OCI-LY7 (cell line): ENCODE data around the gene HLCS. TPM values are rescaled to one million over a fixed set of nuclear protein-coding genes. Genes with fewer than 3 reads are reported as not detected.

Experiments used
- BruUV-seq: library from RNA; stranded (reverse); fragments of 400-500 nt; replicated peaks from 2 replicates; lab custom pipeline; 2021; lab: Mats Ljungman, UMichigan
- CTCF ChIA-PET: fragments of 300-600 bp; sonication (Branson Sonifier 250); formaldehyde crosslinking; loops from one replicate; lab custom pipeline; 2022; ENCODE audit warnings: antibody characterized with exemption; ENCODE audit not compliant: unreplicated experiment; lab: Charles Lee
- POLR2A ChIA-PET: fragments of 300-600 bp; sonication (Branson Sonifier 250); formaldehyde crosslinking; loops from one replicate; lab custom pipeline; 2022; ENCODE audit warnings: antibody characterized with exemption; lab: Charles Lee
- DNase-seq: peaks from one replicate; pipeline ENCODE4 v3.0.0-alpha.2; 2015; ENCODE audit warnings: low spot score
- H2AFZ ChIP-seq: fragments of 200-600 bp; sonication (generic), shearing (Covaris generic); 2 replicates; pipeline ENCODE4 v1.6.1; 2014; ENCODE audit warnings: mild to moderate bottlenecking, antibody characterized with exemption, low read length, moderate library complexity
- H3K27ac ChIP-seq: fragments of 200-600 bp; sonication (generic); 2 replicates; pipeline ENCODE4 v1.5.1; 2014; ENCODE audit warnings: mixed run types, low read depth, mild to moderate bottlenecking, moderate library complexity, low read length, inconsistent platforms; ENCODE audit not compliant: poor library complexity, severe bottlenecking
- H3K36me3 ChIP-seq: fragments of 200-600 bp; sonication (generic); 2 replicates; pipeline ENCODE4 v1.6.1; 2014; ENCODE audit warnings: mild to moderate bottlenecking, antibody characterized with exemption, low read length, moderate library complexity, mixed read lengths; ENCODE audit not compliant: insufficient read depth
- H3K4me1 ChIP-seq: fragments of 200-600 bp; sonication (generic); 2 replicates; pipeline ENCODE4 v1.5.1; 2014; ENCODE audit warnings: mild to moderate bottlenecking, low read length; ENCODE audit not compliant: insufficient read depth, poor library complexity, severe bottlenecking
- H3K4me2 ChIP-seq: fragments of 200-600 bp; sonication (generic); 2 replicates; pipeline ENCODE4 v1.6.1; 2014; ENCODE audit warnings: mild to moderate bottlenecking, low read length
- H3K4me3 ChIP-seq: fragments of 200-600 bp; sonication (generic); 2 replicates; pipeline ENCODE4 v1.5.1; 2014; ENCODE audit warnings: mild to moderate bottlenecking, low read depth, low read length; ENCODE audit not compliant: poor library complexity, severe bottlenecking
- H3K79me2 ChIP-seq: fragments of 200-600 bp; sonication (generic); 2 replicates; pipeline ENCODE4 v1.6.1; 2016; ENCODE audit warnings: low read depth, mild to moderate bottlenecking, low read length, moderate library complexity, mixed read lengths; ENCODE audit not compliant: insufficient read depth
- H3K9me2 ChIP-seq: fragments of 200-600 bp; sonication (generic); 2 replicates; pipeline ENCODE4 v1.6.1; 2016; ENCODE audit warnings: mild to moderate bottlenecking, low read length, mixed read lengths; ENCODE audit not compliant: insufficient read depth
- H3K9me3 ChIP-seq: fragments of 200-600 bp; sonication (generic); 2 replicates; pipeline ENCODE4 v1.6.1; 2014; ENCODE audit warnings: mild to moderate bottlenecking, mixed run types, low read length, mixed read lengths
- H4K20me1 ChIP-seq: fragments of 200-600 bp; sonication (generic); 2 replicates; pipeline ENCODE4 v1.6.1; 2014; ENCODE audit warnings: mild to moderate bottlenecking, antibody characterized with exemption, low read length, moderate library complexity, mixed read lengths; ENCODE audit not compliant: insufficient read depth
- CTCF ChIP-seq: fragments of 200-600 bp; sonication (generic); conservative IDR thresholded peaks from 2 replicates; pipeline ENCODE4 v1.5.1; 2014; ENCODE audit warnings: mild to moderate bottlenecking, antibody characterized with exemption, low read length, moderate library complexity, mixed read lengths
- EZH2phosphoT487 ChIP-seq: fragments of 200-600 bp; sonication (generic); IDR thresholded peaks from 2 replicates; pipeline ENCODE4 v1.6.1; 2018; ENCODE audit warnings: low read depth, borderline replicate concordance, mild to moderate bottlenecking, mixed run types, antibody characterized with exemption, low read length, moderate library complexity, mixed read lengths
- intact Hi-C: fragments of 100-400 bp; cut with micrococcal nuclease; formaldehyde crosslinking; loops from one replicate; pipeline ENCODE4 v1.10.0; 2022; ENCODE audit not compliant: unreplicated experiment
- total RNA-seq, 2 experiments: library from RNA; depleted of rRNA in 1 of 2; stranded (reverse); fragments of >200 nt in 1 of 2; shearing (Covaris generic) in 1 of 2; gene quantifications; 2 replicates each; pipeline ENCODE4 v1.2.3, GENCODE V29; 2014 to 2022

Gene HLCS
- total RNA-seq, 2 experiments from 2014 or later, result 12.0 to 20.9 TPM

- TSS peak; percentile 60 for BruUV-seq
- H3K79me2 ChIP-seq, result no peaks in the 10 kb centered on the region
- CTCF ChIA-PET, result no interaction called here
- H3K9me2 ChIP-seq, result no peaks in the 10 kb centered on the region
- intact Hi-C loops, result no loop called here
- no peaks in the 10 kb centered on the region for H3K36me3 ChIP-seq
- H3K4me1 ChIP-seq, result peaks cover 2% of the 10 kb centered on the region
- no peaks in the 10 kb centered on the region for H3K9me3 ChIP-seq
- H3K27ac ChIP-seq, result no peak overlapping the region
- POLR2A ChIA-PET, result interaction anchor here (0.6 kb wide), 1 partner anchor 156 kb away, joined by 3 read pairs; no protein-coding TSS in a partner anchor
- no peak overlapping the region for H3K4me3 ChIP-seq
- H3K4me2 ChIP-seq, result no peak overlapping the region
- H2AFZ ChIP-seq, result no peak overlapping the region
- TF ChIP-seq CTCF (no peak), EZH2phosphoT487 (no peak)
- H4K20me1 ChIP-seq, result no peaks in the 10 kb centered on the region
- no peak for DNase-seq
These were observed 29.9 kb downstream of the HLCS start for GRCh38 chr21:36936361-36937135.

- DNase-seq, result no peak
- intact Hi-C loops, result no loop called here
- no peak for TF ChIP-seq CTCF
- TF ChIP-seq EZH2phosphoT487, result no peak
- BruUV-seq, result no TSS peak
- Histone ChIP-seq H3K36me3 (no peaks in the 10 kb centered on the region), H3K27ac (no peak overlapping the region), H3K4me3 (no peak overlapping the region), H3K79me2 (no peaks in the 10 kb centered on the region), H3K9me3 (no peaks in the 10 kb centered on the region), H3K4me2 (no peak overlapping the region), H3K9me2 (no peaks in the 10 kb centered on the region), H2AFZ (no peak overlapping the region), H4K20me1 (no peaks in the 10 kb centered on the region), H3K4me1 (peaks cover 2% of the 10 kb centered on the region)
- POLR2A ChIA-PET, result no interaction called here
- CTCF ChIA-PET, result no interaction called here
These were observed 31.5 kb downstream of the HLCS start for GRCh38 chr21:36934864-36935420.
